MM.1S (cell line): ENCODE data around the gene NEURL3.

Source experiments
- DNase-seq: peaks from one replicate; pipeline ENCODE4 v3.0.0-alpha.2; 2015
- H2AFZ ChIP-seq: fragments of 300-600 bp; sonication (generic); 2 replicates; pipeline ENCODE4 v1.6.0; 2016; ENCODE audit warnings: antibody characterized with exemption, low read length
- H3F3A ChIP-seq: fragments of 300-600 bp; sonication (generic); 2 replicates; pipeline ENCODE4 v1.6.1; 2016; ENCODE audit warnings: mild to moderate bottlenecking, antibody characterized with exemption, low read length, moderate library complexity, mixed read lengths; ENCODE audit not compliant: insufficient read depth
- H3K27ac ChIP-seq: fragments of 300-600 bp; sonication (generic); 2 replicates; pipeline ENCODE4 v1.5.1; 2016; ENCODE audit warnings: mild to moderate bottlenecking, low read length
- H3K27me3 ChIP-seq: fragments of 300-600 bp; sonication (generic); replicated peaks from 2 replicates; pipeline ENCODE4 v1.6.0; 2016; ENCODE audit warnings: low read length; ENCODE audit not compliant: insufficient read depth
- H3K36me3 ChIP-seq: fragments of 300-600 bp; sonication (generic); replicated peaks from 2 replicates; pipeline ENCODE4 v1.6.1; 2016; ENCODE audit warnings: mild to moderate bottlenecking, low read length, mixed read lengths; ENCODE audit not compliant: insufficient read depth
- H3K4me1 ChIP-seq: fragments of 300-600 bp; sonication (generic); 2 replicates; pipeline ENCODE4 v1.6.1; 2016; ENCODE audit warnings: low read length, mixed read lengths
- H3K4me2 ChIP-seq: fragments of 300-600 bp; sonication (generic); 2 replicates; pipeline ENCODE4 v1.6.0; 2016; ENCODE audit warnings: low read depth, low read length
- H3K4me3 ChIP-seq: fragments of 300-600 bp; sonication (generic); 2 replicates; pipeline ENCODE4 v1.5.1; 2016; ENCODE audit warnings: low read length, mixed read lengths
- H3K79me2 ChIP-seq: fragments of 300-600 bp; sonication (generic); 2 replicates; pipeline ENCODE4 v1.6.1; 2016; ENCODE audit warnings: mixed run types, low read length, mixed read lengths
- H3K9ac ChIP-seq: fragments of 300-600 bp; sonication (generic); 2 replicates; pipeline ENCODE4 v1.6.1; 2016; ENCODE audit warnings: low read length, mixed read lengths
- H3K9me2 ChIP-seq: fragments of 300-600 bp; sonication (generic); replicated peaks from 2 replicates; pipeline ENCODE4 v1.6.1; 2016; ENCODE audit warnings: mild to moderate bottlenecking, low read length, mixed read lengths; ENCODE audit not compliant: insufficient read depth
- H3K9me3 ChIP-seq: fragments of 300-600 bp; sonication (generic); replicated peaks from 2 replicates; pipeline ENCODE4 v1.6.1; 2016; ENCODE audit warnings: mild to moderate bottlenecking, low read length, mixed read lengths; ENCODE audit not compliant: insufficient read depth
- H4K20me1 ChIP-seq: fragments of 300-600 bp; sonication (generic); 2 replicates; pipeline ENCODE4 v1.6.1; 2016; ENCODE audit warnings: mild to moderate bottlenecking, low read length, moderate library complexity, mixed read lengths; ENCODE audit not compliant: insufficient read depth
- EZH2 ChIP-seq: fragments of 300-600 bp; sonication (generic); optimal IDR thresholded peaks from 2 replicates; pipeline ENCODE3; 2017; ENCODE audit warnings: low read depth, mild to moderate bottlenecking, antibody characterized with exemption, low read length, mixed read lengths
- EZH2phosphoT487 ChIP-seq: fragments of 300-600 bp; sonication (generic); IDR thresholded peaks from 2 replicates; pipeline ENCODE4 v1.6.1; 2018; ENCODE audit warnings: antibody characterized with exemption, low read length
- TF ChIP-seq, protein P1 (sequence below): fragments of 300-600 bp; sonication (generic); IDR thresholded peaks from 2 replicates; pipeline ENCODE4 v1.5.1; 2016; ENCODE audit warnings: antibody characterized with exemption, low read length, mixed read lengths

Gene NEURL3

GRCh38 chr2:96526101-96526591 lies 21.0 kb upstream of the NEURL3 start:
- Histone ChIP-seq H3K4me1 (peaks cover 62% of the 10 kb centered on the region), H3F3A (peaks cover 53% of the 10 kb centered on the region), H3K27ac (peak overlapping the region; percentile 100), H2AFZ (no peak overlapping the region), H3K9me2 (no peaks in the 10 kb centered on the region), H3K79me2 (peaks cover 2% of the 10 kb centered on the region), H3K27me3 (no peaks in the 10 kb centered on the region), H3K4me3 (peak overlapping the region; percentile 65), H3K4me2 (peak overlapping the region; percentile 96), H3K9ac (peak overlapping the region; percentile 100), H3K36me3 (no peaks in the 10 kb centered on the region), H4K20me1 (no peaks in the 10 kb centered on the region), H3K9me3 (no peaks in the 10 kb centered on the region)
- no peak for TF ChIP-seq EZH2
- no peak for TF ChIP-seq EZH2phosphoT487
- TF ChIP-seq, protein P1, sequence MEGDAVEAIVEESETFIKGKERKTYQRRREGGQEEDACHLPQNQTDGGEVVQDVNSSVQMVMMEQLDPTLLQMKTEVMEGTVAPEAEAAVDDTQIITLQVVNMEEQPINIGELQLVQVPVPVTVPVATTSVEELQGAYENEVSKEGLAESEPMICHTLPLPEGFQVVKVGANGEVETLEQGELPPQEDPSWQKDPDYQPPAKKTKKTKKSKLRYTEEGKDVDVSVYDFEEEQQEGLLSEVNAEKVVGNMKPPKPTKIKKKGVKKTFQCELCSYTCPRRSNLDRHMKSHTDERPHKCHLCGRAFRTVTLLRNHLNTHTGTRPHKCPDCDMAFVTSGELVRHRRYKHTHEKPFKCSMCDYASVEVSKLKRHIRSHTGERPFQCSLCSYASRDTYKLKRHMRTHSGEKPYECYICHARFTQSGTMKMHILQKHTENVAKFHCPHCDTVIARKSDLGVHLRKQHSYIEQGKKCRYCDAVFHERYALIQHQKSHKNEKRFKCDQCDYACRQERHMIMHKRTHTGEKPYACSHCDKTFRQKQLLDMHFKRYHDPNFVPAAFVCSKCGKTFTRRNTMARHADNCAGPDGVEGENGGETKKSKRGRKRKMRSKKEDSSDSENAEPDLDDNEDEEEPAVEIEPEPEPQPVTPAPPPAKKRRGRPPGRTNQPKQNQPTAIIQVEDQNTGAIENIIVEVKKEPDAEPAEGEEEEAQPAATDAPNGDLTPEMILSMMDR: no peak
- peak; percentile 99 for DNase-seq

DNA sequence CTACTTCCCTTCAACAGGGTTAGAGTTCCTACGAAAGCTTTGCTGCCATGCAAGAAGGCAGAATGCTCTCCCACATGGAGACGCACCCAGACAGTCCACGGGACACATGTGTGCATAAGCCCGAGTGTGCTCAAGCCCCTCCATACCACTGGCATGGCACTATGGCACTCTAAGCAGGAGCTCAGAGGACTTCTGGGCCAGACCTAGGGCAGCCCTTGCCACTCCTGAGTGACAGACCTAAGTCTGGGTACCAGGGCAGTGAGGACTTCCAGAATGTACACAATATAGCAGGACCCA lies 20.0 kb upstream of the NEURL3 start:
- no peak overlapping the region for H3K9ac ChIP-seq
- H3F3A ChIP-seq: peaks cover 45% of the 10 kb centered on the region
- no peaks in the 10 kb centered on the region for H3K9me2 ChIP-seq
- no peaks in the 10 kb centered on the region for H3K36me3 ChIP-seq
- H2AFZ ChIP-seq: no peak overlapping the region
- no peaks in the 10 kb centered on the region for H4K20me1 ChIP-seq
- H3K4me2 ChIP-seq: no peak overlapping the region; the same call in 1 of the 2 replicates
- TF ChIP-seq EZH2phosphoT487 (no peak), EZH2 (no peak)
- TF ChIP-seq, protein P1: no peak
- no peaks in the 10 kb centered on the region for H3K9me3 ChIP-seq
- H3K4me1 ChIP-seq: peaks cover 56% of the 10 kb centered on the region
- no peaks in the 10 kb centered on the region for H3K79me2 ChIP-seq
- DNase-seq: no peak
- no peaks in the 10 kb centered on the region for H3K27me3 ChIP-seq
- H3K4me3 ChIP-seq: no peak overlapping the region
- H3K27ac ChIP-seq: peak overlapping the region; percentile 100; the same call in 1 of the 2 replicates

DNA sequence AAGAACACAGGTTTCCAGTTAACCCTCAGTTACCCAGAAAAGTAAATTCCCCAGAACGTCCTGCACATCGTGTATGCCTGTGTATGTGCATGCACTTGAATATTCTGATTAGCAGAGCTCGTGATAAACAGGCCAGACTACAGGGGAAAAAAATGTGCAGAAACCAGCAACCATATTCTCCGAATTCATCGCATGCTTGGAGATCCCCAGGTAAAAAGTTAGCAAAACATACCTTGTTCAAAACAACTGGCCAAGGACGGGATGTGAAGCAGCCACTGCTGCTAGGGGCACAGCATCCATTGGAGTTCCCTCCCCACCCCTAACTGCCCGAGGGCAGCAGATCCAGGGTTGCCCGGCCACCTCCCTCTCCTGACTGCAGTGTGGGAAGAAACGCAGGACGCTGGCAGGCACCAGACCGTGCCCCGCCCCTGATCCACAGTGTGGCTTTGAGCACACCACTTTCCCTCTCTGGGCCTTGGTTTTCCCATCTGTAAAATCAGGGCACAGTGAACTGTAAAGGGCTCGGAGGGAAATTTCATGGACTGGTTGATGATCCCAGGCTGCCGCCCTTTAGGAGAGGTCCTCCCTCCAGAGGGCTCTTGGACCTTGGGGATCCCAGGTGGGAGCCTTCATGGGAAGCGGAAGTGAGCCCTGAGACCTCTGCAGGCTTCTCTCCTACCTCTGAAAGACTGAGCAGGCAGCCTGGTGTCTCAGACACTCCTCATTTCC lies 19.5 kb upstream of the NEURL3 start:
- Histone ChIP-seq H3K4me3 (no peak overlapping the region), H3K79me2 (no peaks in the 10 kb centered on the region), H3K27me3 (no peaks in the 10 kb centered on the region), H3K9me3 (no peaks in the 10 kb centered on the region), H2AFZ (no peak overlapping the region), H3K9ac (no peak overlapping the region), H3K27ac (peak overlapping the region; percentile 100; the same call in 1 of the 2 replicates), H3F3A (peaks cover 40% of the 10 kb centered on the region), H3K4me2 (no peak overlapping the region), H4K20me1 (no peaks in the 10 kb centered on the region), H3K4me1 (peaks cover 56% of the 10 kb centered on the region), H3K36me3 (no peaks in the 10 kb centered on the region), H3K9me2 (no peaks in the 10 kb centered on the region)
- no peak for DNase-seq
- TF ChIP-seq, protein P1: no peak
- TF ChIP-seq EZH2phosphoT487: no peak
- no peak for TF ChIP-seq EZH2
